Tibial nerve (tissue), 4 donors: ENCODE measurements around the gene STXBP4.

Source experiments
- CTCF ChIP-seq, 5 experiments: fragments of 200-600 bp in 3 of 5; fragments of 450-650 bp in 2 of 5; sonication (generic) in 3 of 5; IDR thresholded peaks; one replicate each; pipeline ENCODE4 v1.5.1; 2016 to 2019; ENCODE audit warnings: antibody characterized with exemption in 5 of 5, mild to moderate bottlenecking in 3 of 5, moderate library complexity in 2 of 5
- EP300 ChIP-seq, 2 donors: sonication (generic); formaldehyde crosslinking; IDR thresholded peaks; one replicate each; pipeline ENCODE4 v1.6.1; 2017; ENCODE audit warnings: antibody characterized with exemption in 2 of 2, mild to moderate bottlenecking in 1 of 2
- POLR2A ChIP-seq, 2 donors: fragments of 450-650 bp; IDR thresholded peaks; one replicate each; pipeline ENCODE4 v1.6.1; 2017; ENCODE audit warnings: antibody characterized with exemption in 2 of 2, mild to moderate bottlenecking in 2 of 2, moderate library complexity in 2 of 2

DNA sequence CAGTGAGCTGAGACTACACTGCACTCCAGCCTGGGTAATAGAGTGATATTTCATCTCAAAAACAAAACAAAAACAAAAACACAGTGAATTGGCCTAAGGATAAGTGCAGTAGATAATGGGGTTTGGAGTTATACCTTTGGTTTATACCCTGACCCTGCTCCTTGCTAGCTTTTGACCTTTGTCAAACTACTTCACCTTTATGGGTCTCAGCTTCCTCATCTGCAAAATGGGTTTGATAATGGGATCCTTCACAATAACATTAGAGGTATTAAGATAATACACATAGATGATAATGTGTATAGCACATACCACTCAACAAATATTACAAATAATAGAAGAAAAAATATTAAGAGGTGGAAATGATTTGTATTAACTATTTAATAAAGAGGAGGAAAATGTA is 85.9 kb downstream of the STXBP4 start:
- no peak for TF ChIP-seq CTCF (IDR thresholded peaks at IDR 0.05)
- no peak for TF ChIP-seq POLR2A (IDR thresholded peaks at IDR 0.05)
- TF ChIP-seq EP300 (IDR thresholded peaks at IDR 0.05), result no peak
